K562 (cell line): ENCODE results near the gene WASF3. TPM values are rescaled to one million over a fixed set of nuclear protein-coding genes. Genes with fewer than 3 reads are reported as not detected.

Source experiments
- ATAC-seq: fragments of 200-7000 bp; cut with Tn5 transposase; 3 replicates; pipeline ENCODE4 v1.9.1; 2020; ENCODE audit warnings: moderate library complexity
- BruUV-seq: library from RNA; stranded (reverse); fragments of 400-500 nt; replicated peaks from 2 replicates; lab custom pipeline; 2021; lab: Mats Ljungman, UMichigan
- CTCF ChIA-PET: fragments of 300-600 bp; formaldehyde crosslinking; extraction: SDS; loops from one replicate; lab custom pipeline; 2021; ENCODE audit warnings: low intra/inter-chr PET ratio; lab: Yijun Ruan, JAX
- POLR2A ChIA-PET: fragments of 300-600, 350-650 bp; sonication (Branson Sonifier 250); formaldehyde crosslinking; extraction: SDS; loops from one replicate; lab custom pipeline; 2021; ENCODE audit warnings: antibody characterized with exemption, inconsistent platforms; lab: Yijun Ruan, JAX
- DNase-seq, 4 experiments: peaks; one replicate each; pipeline versions ENCODE4 v3.0.0 to v3.0.0-alpha.2; 2011 to 2018; ENCODE audit warnings: low spot score in 3 of 4, mixed read lengths in 3 of 4; ENCODE audit errors: extremely low read depth in 1 of 4
- FAIRE-seq: peaks from 2 replicates; lab custom pipeline; 2011; peaks lifted over from hg19 to GRCh38; lab: Jason Lieb, UNC
- H2AFZ ChIP-seq: 2 replicates; pipeline ENCODE4 v1.6.0; 2011; ENCODE audit warnings: low read depth, low read length, control low read depth, inconsistent platforms
- H3K27ac ChIP-seq: fragments of 200-600 bp; 3 replicates; pipeline ENCODE4 v1.8.0; 2011; ENCODE audit warnings: low read depth, mild to moderate bottlenecking, control low read depth, inconsistent platforms, low read length, moderate library complexity, mixed read lengths; ENCODE audit errors: extremely low read depth
- H3K27me3 ChIP-seq, 2 experiments: fragments of 300-600 bp in 1 of 2; 2 replicates in 1 of 2; 3 replicates in 1 of 2; pipeline versions ENCODE4 v1.6.0 to v1.8.0; 2011; ENCODE audit warnings: inconsistent platforms in 2 of 2, low read length in 2 of 2, mild to moderate bottlenecking in 1 of 2, mixed read lengths in 1 of 2, moderate library complexity in 1 of 2; ENCODE audit not compliant: control insufficient read depth in 2 of 2, insufficient read depth in 2 of 2
- H3K36me3 ChIP-seq: fragments of 300-600 bp; 3 replicates; pipeline ENCODE4 v1.8.0; 2011; ENCODE audit warnings: mild to moderate bottlenecking, low read length, inconsistent platforms; ENCODE audit not compliant: control insufficient read depth, insufficient read depth
- H3K4me1 ChIP-seq, 2 experiments: fragments of 200-600 bp in 1 of 2; replicated peaks in 1 of 2; 2 replicates in 1 of 2; 3 replicates in 1 of 2; pipeline versions ENCODE4 v1.5.1 to v1.8.0; 2011; ENCODE audit warnings: inconsistent platforms in 2 of 2, low read length in 2 of 2, mild to moderate bottlenecking in 1 of 2, mixed read lengths in 1 of 2, moderate library complexity in 1 of 2; ENCODE audit not compliant: control insufficient read depth in 2 of 2, insufficient read depth in 2 of 2
- H3K4me2 ChIP-seq: 2 replicates; pipeline ENCODE4 v1.6.1; 2011; ENCODE audit warnings: low read length, control low read depth, inconsistent platforms, mixed read lengths; ENCODE audit not compliant: insufficient read depth
- H3K4me3 ChIP-seq: fragments of 200-600 bp; sonication (generic), shearing (Covaris generic); 2 replicates; pipeline ENCODE4 v1.5.1; 2016; ENCODE audit warnings: control low read depth, inconsistent platforms
- H3K79me2 ChIP-seq: fragments of 200-600 bp; 3 replicates; pipeline ENCODE4 v1.8.0; 2011; ENCODE audit warnings: low read length, inconsistent platforms; ENCODE audit not compliant: control insufficient read depth, insufficient read depth
- H3K9ac ChIP-seq, 2 experiments: 2 replicates each; pipeline versions ENCODE4 v1.6.0 to v1.6.1; 2011; ENCODE audit warnings: low read depth in 2 of 2, low read length in 2 of 2, control low read depth in 1 of 2, inconsistent platforms in 1 of 2, mild to moderate bottlenecking in 1 of 2, mixed read lengths in 1 of 2; ENCODE audit not compliant: insufficient read depth in 1 of 2
- H3K9me1 ChIP-seq: one replicate; pipeline ENCODE4 v1.6.0; 2011; ENCODE audit warnings: inconsistent platforms, mild to moderate bottlenecking, low read length, moderate library complexity; ENCODE audit not compliant: control insufficient read depth, insufficient read depth
- H3K9me3 ChIP-seq: replicated peaks from 2 replicates; pipeline ENCODE4 v1.5.1; 2011; ENCODE audit warnings: low read depth, low read length, inconsistent platforms; ENCODE audit not compliant: control insufficient read depth, insufficient read depth
- H4K20me1 ChIP-seq: replicated peaks from 2 replicates; pipeline ENCODE4 v1.6.1; 2011; ENCODE audit warnings: low read length, inconsistent platforms, mixed read lengths; ENCODE audit not compliant: control insufficient read depth, insufficient read depth
- AFF1 ChIP-seq, 2 experiments: fragments of 450-650 bp; IDR thresholded peaks; 2 replicates each; pipeline ENCODE4 v1.6.1; 2018; ENCODE audit warnings: mild to moderate bottlenecking in 2 of 2, low read depth in 1 of 2; ENCODE audit not compliant: partially characterized antibody in 2 of 2
- BRD9 ChIP-seq: fragments of 450-650 bp; IDR thresholded peaks from 2 replicates; pipeline ENCODE4 v1.6.1; 2018; ENCODE audit warnings: low read depth; ENCODE audit not compliant: partially characterized antibody
- CEBPG ChIP-seq, 3 experiments: fragments of 200-800 bp in 1 of 3; sonication (Bioruptor generic) in 1 of 3; sonication (generic) in 1 of 3; formaldehyde crosslinking in 1 of 3; IDR thresholded peaks in 2 of 3; conservative IDR thresholded peaks in 1 of 3; 2 replicates each; pipeline versions ENCODE4 v1.6.1 to v1.8.0; 2016 to 2022; ENCODE audit warnings: missing compliant biosample characterization in 2 of 3, missing genetic modification characterization in 2 of 3, mild to moderate bottlenecking in 1 of 3, missing genetic modification reagents in 1 of 3
- KDM4B ChIP-seq, 2 experiments: fragments of 450-650 bp in 1 of 2; sonication (generic) in 1 of 2; IDR thresholded peaks; 2 replicates each; pipeline ENCODE4 v1.6.1; 2016 to 2017; ENCODE audit warnings: borderline replicate concordance in 2 of 2, antibody characterized with exemption in 1 of 2, low read depth in 1 of 2, mild to moderate bottlenecking in 1 of 2
- L3MBTL2 ChIP-seq: fragments of 450-650 bp; IDR thresholded peaks from 2 replicates; pipeline ENCODE4 v1.6.1; 2016; ENCODE audit warnings: mild to moderate bottlenecking, moderate library complexity
- NRF1 ChIP-seq, 2 experiments: fragments of 450-650 bp; IDR thresholded peaks in 1 of 2; conservative IDR thresholded peaks in 1 of 2; 2 replicates each; pipeline ENCODE4 v1.6.1; 2014; ENCODE audit warnings: mild to moderate bottlenecking in 2 of 2
- RBM34 ChIP-seq: fragments of 200-400 bp; formaldehyde crosslinking; IDR thresholded peaks from 2 replicates; pipeline ENCODE4 v1.6.1; 2018; ENCODE audit warnings: low read length, borderline replicate concordance; ENCODE audit not compliant: insufficient read depth
- ZNF444 ChIP-seq: fragments of 250-450 bp; sonication (Bioruptor Pico); IDR thresholded peaks from 2 replicates; pipeline ENCODE4 v1.4.0; 2020; ENCODE audit warnings: mild to moderate bottlenecking, moderate library complexity
- WGBS: fragments of 100-300 bp; shearing (Covaris generic); methylation state at CpG from one replicate; pipeline ENCODE4 v1.1.6; 2016; ENCODE audit warnings: low coverage, mixed read lengths; ENCODE audit not compliant: insufficient coverage; ENCODE audit errors: missing lambda C conversion rate; 5-methylcytosine and 5-hydroxymethylcytosine counted together
- in situ Hi-C: fragments of 300-500 bp; cut with MboI; formaldehyde crosslinking; loops from 4 replicates; pipeline ENCODE4 v1.15.0; 2018; ENCODE audit warnings: inconsistent platforms, mixed read lengths
- intact Hi-C: fragments of 100-400 bp; cut with micrococcal nuclease; formaldehyde crosslinking; loops from 2 replicates; pipeline ENCODE4 v1.14.2; 2022
- polyA plus RNA-seq, 8 experiments: library from polyadenylated mRNA; depleted of rRNA in 4 of 8; stranded (reverse) in 5 of 8; unstranded in 3 of 8; fragments of >200 nt; fragmentation: Nextera tagmentation in 2 of 8; fragmentation: Illumina TruSeq in 1 of 8; extraction: Ambion mirVana in 2 of 8; extraction: Trizol in 1 of 8; gene quantifications; 2 replicates each; pipeline versions ENCODE4 v1.2.1 to v1.2.3, GENCODE V29; 2011 to 2014; ENCODE audit warnings: inconsistent platforms in 1 of 8, missing spikeins in 1 of 8
- total RNA-seq, 7 experiments: library from RNA; depleted of rRNA in 6 of 7; stranded (reverse); fragments of >200 nt in 6 of 7; fragmentation: Illumina TruSeq in 2 of 7; extraction: Trizol in 2 of 7; gene quantifications; 2 replicates each; pipeline versions ENCODE4 v1.2.1 to v1.2.3, GENCODE V29; 2011 to 2021; ENCODE audit warnings: low replicate concordance in 1 of 7
- TF ChIP-seq, protein P1 (sequence below): fragments of 250-450 bp; sonication (Bioruptor Pico); IDR thresholded peaks from 2 replicates; pipeline ENCODE4 v1.8.0; 2022; ENCODE audit warnings: inconsistent platforms
- TF ChIP-seq, protein P2 (sequence below): fragments of 250-450 bp; sonication (Bioruptor Pico); IDR thresholded peaks from 2 replicates; pipeline ENCODE4 v1.4.0; 2020; ENCODE audit warnings: mild to moderate bottlenecking
- TF ChIP-seq, protein P3 (sequence below): fragments of 250-450 bp; sonication (Bioruptor Pico); IDR thresholded peaks from 2 replicates; pipeline ENCODE4 v1.9.0; 2021; ENCODE audit warnings: mild to moderate bottlenecking

WASF3 gene
- total and polyA plus RNA-seq, 9 of the 15 experiments (the other 6 are each of a cell fraction or from before 2014, with no cell fraction given): 0.04 to 0.43 (median 0.11) TPM

DNA sequence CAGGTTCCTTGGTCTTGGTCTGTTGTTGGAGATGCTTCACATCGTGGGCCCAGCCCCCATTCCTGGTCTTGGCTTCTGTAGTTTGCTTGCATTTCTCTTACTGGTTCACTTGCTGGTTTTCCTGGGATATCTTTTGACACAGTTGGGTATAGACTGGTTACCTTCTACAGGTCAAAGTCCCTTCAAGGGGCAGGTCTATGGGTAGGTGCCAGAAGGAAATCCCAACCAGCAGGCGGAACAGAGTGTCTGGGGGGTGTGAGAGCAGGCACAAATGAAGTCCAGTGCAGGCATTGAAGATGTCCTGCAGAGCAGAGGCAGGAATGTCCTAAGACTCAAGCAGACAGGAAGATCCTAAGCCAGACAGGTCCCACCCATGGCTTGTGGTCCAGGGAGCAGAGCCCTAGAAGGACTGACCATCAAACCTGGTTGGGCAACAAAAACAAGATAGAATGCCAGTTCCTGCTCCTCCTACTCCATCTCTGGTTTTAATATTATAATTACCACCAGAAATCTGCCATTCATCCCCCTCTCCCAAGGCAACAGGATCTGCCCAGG is 17.7 kb upstream of the WASF3 start (continued):
- TF ChIP-seq, protein P1, sequence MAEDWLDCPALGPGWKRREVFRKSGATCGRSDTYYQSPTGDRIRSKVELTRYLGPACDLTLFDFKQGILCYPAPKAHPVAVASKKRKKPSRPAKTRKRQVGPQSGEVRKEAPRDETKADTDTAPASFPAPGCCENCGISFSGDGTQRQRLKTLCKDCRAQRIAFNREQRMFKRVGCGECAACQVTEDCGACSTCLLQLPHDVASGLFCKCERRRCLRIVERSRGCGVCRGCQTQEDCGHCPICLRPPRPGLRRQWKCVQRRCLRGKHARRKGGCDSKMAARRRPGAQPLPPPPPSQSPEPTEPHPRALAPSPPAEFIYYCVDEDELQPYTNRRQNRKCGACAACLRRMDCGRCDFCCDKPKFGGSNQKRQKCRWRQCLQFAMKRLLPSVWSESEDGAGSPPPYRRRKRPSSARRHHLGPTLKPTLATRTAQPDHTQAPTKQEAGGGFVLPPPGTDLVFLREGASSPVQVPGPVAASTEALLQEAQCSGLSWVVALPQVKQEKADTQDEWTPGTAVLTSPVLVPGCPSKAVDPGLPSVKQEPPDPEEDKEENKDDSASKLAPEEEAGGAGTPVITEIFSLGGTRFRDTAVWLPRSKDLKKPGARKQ (CRISPR knock-in tag): no peak
- TF ChIP-seq RBM34 (no peak), CEBPG (CRISPR knock-in tag; IDR thresholded peaks at IDR 0.05) (no peak), CEBPG (tag; conservative IDR thresholded peaks at IDR 0.05 in 1 of 2, IDR thresholded peaks at IDR 0.05 in 1 of 2) (no peak), BRD9 (no peak), L3MBTL2 (no peak)
- TF ChIP-seq, protein P2, sequence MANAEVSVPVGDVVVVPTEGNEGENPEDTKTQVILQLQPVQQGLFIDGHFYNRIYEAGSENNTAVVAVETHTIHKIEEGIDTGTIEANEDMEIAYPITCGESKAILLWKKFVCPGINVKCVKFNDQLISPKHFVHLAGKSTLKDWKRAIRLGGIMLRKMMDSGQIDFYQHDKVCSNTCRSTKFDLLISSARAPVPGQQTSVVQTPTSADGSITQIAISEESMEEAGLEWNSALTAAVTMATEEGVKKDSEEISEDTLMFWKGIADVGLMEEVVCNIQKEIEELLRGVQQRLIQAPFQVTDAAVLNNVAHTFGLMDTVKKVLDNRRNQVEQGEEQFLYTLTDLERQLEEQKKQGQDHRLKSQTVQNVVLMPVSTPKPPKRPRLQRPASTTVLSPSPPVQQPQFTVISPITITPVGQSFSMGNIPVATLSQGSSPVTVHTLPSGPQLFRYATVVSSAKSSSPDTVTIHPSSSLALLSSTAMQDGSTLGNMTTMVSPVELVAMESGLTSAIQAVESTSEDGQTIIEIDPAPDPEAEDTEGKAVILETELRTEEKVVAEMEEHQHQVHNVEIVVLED (CRISPR knock-in tag): no peak
- TF ChIP-seq, all 486 proteins: peak for 0

DNA sequence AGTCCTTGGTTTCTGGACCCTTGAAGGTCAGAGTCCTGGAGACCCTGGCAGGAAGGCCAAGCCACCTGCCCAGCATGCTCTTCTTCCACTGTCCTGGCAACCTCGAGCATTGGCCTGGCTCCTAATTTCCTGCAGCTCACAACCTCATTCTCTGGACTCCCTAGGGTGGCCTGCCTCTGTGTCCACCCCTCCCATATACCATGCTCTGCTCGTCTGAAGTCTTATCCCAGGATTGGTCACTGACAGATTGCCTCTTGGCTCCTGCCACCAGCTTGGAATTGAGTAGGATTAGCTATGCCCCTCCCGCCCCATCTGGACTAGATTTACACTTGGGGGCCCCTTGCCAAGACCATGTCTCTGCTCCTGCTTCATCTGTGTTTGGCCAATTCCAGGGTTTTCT is 17.1 kb upstream of the WASF3 start:
- intact Hi-C loops: no loop called here
- Histone ChIP-seq H3K4me3 (no peak overlapping the region), H3K27me3 (peaks cover 0 to 6% of the 10 kb centered on the region in 2 experiments; a peak in 1 of 5 replicates), H3K4me1 (no peaks in the 10 kb centered on the region), H3K9me3 (no peaks in the 10 kb centered on the region), H3K27ac (no peak overlapping the region), H3K79me2 (no peaks in the 10 kb centered on the region), H2AFZ (no peak overlapping the region), H3K4me2 (no peak overlapping the region), H4K20me1 (no peaks in the 10 kb centered on the region), H3K36me3 (no peaks in the 10 kb centered on the region), H3K9ac (no peak overlapping the region), H3K9me1 (no peaks in the 10 kb centered on the region)
- ChIA-PET CTCF (no interaction called here), POLR2A (no interaction called here)
- 0% methylated on average over 2 of the region's 3 CpGs for WGBS
- in situ Hi-C loops: no loop called here
- no TSS peak for BruUV-seq
- FAIRE-seq: no peak
- no peak for DNase-seq
- no peak for ATAC-seq
- TF ChIP-seq KDM4B (IDR thresholded peaks at IDR 0.05; ENCODE audit: borderline replicate concordance in 2 of 2, low read depth in 1 of 2) (no peak), NRF1 (conservative IDR thresholded peaks at IDR 0.05 in 1 of 2, IDR thresholded peaks at IDR 0.05 in 1 of 2) (no peak), ZNF444 (CRISPR knock-in tag) (no peak), AFF1 (IDR thresholded peaks at IDR 0.05; ENCODE audit: low read depth in 1 of 2, partially characterized antibody in 2 of 2) (no peak)
- TF ChIP-seq, protein P3, sequence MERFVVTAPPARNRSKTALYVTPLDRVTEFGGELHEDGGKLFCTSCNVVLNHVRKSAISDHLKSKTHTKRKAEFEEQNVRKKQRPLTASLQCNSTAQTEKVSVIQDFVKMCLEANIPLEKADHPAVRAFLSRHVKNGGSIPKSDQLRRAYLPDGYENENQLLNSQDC (CRISPR knock-in tag): no peak
